GM19099 (cell line): ENCODE results near the gene SGMS1.

Experiments
- POLR2A ChIP-seq: IDR thresholded peaks from 3 replicates; pipeline ENCODE4 v1.6.1; 2011; ENCODE audit warnings: low read depth; ENCODE audit not compliant: insufficient read length; ENCODE audit errors: extremely low read depth

Gene SGMS1

GRCh38 chr10:50420196-50420595 is 203.6 kb downstream of the SGMS1 start:
- no peak for TF ChIP-seq POLR2A

- TF ChIP-seq POLR2A: no peak
These were observed 204.0 kb downstream of the SGMS1 start for GRCh38 chr10:50419756-50420155.

GRCh38 chr10:50419091-50419490 is 204.7 kb downstream of the SGMS1 start:
- no peak for TF ChIP-seq POLR2A

GRCh38 chr10:50417886-50418830 is 205.6 kb downstream of the SGMS1 start:
- peak; percentile 74 for TF ChIP-seq POLR2A

- TF ChIP-seq POLR2A: no peak
These were observed 206.3 kb downstream of the SGMS1 start for GRCh38 chr10:50417486-50417885.

GRCh38 chr10:50416881-50417280 is 206.9 kb downstream of the SGMS1 start:
- no peak for TF ChIP-seq POLR2A

GRCh38 chr10:50416181-50416824 is 207.5 kb downstream of the SGMS1 start:
- TF ChIP-seq POLR2A: no peak

GRCh38 chr10:50415292-50415691 is 208.5 kb downstream of the SGMS1 start:
- no peak for TF ChIP-seq POLR2A

- TF ChIP-seq POLR2A: no peak
These were observed 213.5 kb downstream of the SGMS1 start for GRCh38 chr10:50410066-50410811.

GRCh38 chr10:50407076-50407801 is 216.5 kb downstream of the SGMS1 start:
- no peak for TF ChIP-seq POLR2A

GRCh38 chr10:50406457-50407070 is 217.2 kb downstream of the SGMS1 start:
- TF ChIP-seq POLR2A: no peak

- no peak for TF ChIP-seq POLR2A
These were observed 218.0 kb downstream of the SGMS1 start for GRCh38 chr10:50405723-50406122.

- TF ChIP-seq POLR2A: no peak
These were observed 219.6 kb downstream of the SGMS1 start for GRCh38 chr10:50404021-50404773.

GRCh38 chr10:50403074-50403473 is 220.7 kb downstream of the SGMS1 start:
- TF ChIP-seq POLR2A: no peak
